Peyer's patch (tissue), 4 donors: Measurements from ENCODE around the gene EXOG.

Source experiments
- POLR2A ChIP-seq, 2 donors: fragments of 450-650 bp; IDR thresholded peaks; one replicate each; pipeline ENCODE4 v1.5.1; 2017; ENCODE audit warnings: antibody characterized with exemption in 2 of 2, mild to moderate bottlenecking in 2 of 2, moderate library complexity in 2 of 2
- TF ChIP-seq, protein P1 (sequence below), 6 experiments: fragments of 450-650 bp in 4 of 6; fragments of 200-600 bp in 2 of 6; sonication (generic) in 1 of 6; IDR thresholded peaks; one replicate each; pipeline ENCODE4 v1.5.1; 2017 to 2019; ENCODE audit warnings: antibody characterized with exemption in 6 of 6, mild to moderate bottlenecking in 3 of 6, moderate library complexity in 1 of 6

DNA sequence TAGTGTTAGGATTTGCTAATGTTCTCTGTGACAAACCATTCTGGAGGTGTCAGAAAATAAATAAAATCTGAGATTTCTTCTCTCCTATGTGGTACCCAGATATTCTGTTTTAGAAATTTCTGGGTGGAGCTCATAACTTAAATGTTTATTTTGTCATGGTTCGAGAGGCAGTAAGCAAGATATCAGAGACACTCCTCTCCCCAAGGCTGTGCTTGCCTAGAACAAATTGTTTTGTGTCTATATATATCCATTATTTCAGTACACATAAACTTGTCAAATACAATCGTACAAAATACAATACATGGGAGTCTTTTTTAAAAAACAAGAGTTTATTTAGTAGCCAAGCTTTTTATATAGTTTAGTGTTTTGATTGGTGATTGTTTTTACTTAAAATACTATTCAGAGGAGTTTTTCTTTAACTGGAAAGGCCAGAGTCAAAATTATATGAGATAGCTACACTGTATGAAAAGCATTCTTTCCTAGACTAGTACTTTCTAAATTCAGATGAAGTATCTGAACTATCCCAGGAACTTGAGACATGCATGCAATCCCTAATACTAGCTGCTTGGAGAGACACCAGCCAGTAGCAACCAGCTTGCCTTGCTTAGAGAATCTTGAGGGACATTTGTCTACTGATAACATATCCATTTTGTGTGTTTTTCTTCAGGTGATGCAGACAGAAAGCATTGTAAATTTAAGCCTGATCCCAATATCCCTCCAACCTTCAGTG lies 4.7 kb downstream of the EXOG start:
- TF ChIP-seq, protein P1, sequence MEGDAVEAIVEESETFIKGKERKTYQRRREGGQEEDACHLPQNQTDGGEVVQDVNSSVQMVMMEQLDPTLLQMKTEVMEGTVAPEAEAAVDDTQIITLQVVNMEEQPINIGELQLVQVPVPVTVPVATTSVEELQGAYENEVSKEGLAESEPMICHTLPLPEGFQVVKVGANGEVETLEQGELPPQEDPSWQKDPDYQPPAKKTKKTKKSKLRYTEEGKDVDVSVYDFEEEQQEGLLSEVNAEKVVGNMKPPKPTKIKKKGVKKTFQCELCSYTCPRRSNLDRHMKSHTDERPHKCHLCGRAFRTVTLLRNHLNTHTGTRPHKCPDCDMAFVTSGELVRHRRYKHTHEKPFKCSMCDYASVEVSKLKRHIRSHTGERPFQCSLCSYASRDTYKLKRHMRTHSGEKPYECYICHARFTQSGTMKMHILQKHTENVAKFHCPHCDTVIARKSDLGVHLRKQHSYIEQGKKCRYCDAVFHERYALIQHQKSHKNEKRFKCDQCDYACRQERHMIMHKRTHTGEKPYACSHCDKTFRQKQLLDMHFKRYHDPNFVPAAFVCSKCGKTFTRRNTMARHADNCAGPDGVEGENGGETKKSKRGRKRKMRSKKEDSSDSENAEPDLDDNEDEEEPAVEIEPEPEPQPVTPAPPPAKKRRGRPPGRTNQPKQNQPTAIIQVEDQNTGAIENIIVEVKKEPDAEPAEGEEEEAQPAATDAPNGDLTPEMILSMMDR (IDR thresholded peaks at IDR 0.05): no peak
- no peak for TF ChIP-seq POLR2A (IDR thresholded peaks at IDR 0.05)
